EL (cell line): ENCODE results near the gene PTPRT.
"Not testable (repeated sequence)": the region's sequence is repeated elsewhere in the genome, so short reads cannot be mapped to it uniquely, and the experiment has no call there.

Source experiments
- DNase-seq: peaks from one replicate; pipeline ENCODE4 v3.0.0-alpha.2; 2016

PTPRT gene

DNA sequence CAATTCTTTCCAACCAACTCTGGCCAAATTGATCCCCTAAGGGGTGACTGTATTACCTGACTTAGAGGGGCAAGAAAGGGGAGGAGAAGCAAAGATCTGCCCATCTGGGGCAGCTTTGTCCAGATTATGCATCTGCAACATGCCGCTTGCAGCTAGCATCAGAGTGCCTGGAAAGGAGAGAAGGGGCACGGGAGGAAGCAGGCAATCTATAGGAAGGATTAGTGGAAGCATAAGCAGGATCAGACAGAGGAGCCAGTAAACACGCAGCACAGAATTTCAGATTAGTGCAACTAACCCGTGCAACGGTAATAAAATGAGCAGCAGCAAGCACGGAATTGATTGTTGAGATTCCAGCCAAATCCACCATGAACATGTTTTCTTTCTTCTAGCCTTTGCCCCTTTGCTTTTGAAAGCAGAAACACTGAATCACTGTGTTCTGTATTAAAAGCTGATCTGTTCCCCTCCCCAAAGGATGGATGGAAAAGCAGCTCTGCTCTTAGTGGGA, 927.9 kb downstream of the PTPRT start:
- DNase-seq, result no peak

DNA sequence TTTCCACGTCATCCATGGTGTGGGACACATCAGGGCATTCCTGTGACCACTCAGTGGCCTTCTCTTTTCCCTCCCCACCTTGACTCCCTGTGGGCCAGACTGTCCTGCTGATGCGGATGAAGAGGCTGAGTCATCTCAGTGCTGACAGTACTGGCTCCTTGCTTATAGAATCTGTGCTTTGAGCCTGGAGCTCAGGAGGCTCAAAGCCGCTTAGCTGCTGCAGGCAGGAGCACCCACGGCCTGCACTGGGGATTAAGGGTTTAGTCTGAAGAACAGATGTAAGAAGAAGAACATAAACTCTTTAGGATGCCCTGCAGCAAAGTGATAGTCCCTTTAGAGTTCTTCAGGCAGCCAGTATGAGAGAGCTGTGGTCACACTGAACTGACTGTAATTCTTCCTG, 929.5 kb downstream of the PTPRT start:
- DNase-seq, result no peak

DNA sequence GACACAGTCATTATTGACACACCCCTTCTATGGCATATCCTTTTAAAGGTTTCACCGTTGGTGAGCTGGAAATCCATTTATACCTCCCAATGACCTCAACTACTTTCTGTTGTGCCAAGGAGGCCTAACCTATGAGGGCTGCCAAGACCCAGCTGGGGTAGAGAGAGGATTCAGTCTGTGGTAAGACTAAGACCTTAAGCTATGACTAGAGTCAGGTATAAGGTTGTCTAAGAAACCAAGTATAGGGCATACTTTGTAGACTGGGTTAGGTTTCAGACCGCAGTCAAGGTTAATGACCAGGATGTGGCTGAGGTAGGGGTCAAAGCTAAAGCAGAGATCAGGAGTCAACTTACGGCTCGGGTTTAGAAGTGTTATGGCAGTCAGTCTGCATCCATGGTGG, 930.3 kb downstream of the PTPRT start:
- DNase-seq, result no peak

DNA sequence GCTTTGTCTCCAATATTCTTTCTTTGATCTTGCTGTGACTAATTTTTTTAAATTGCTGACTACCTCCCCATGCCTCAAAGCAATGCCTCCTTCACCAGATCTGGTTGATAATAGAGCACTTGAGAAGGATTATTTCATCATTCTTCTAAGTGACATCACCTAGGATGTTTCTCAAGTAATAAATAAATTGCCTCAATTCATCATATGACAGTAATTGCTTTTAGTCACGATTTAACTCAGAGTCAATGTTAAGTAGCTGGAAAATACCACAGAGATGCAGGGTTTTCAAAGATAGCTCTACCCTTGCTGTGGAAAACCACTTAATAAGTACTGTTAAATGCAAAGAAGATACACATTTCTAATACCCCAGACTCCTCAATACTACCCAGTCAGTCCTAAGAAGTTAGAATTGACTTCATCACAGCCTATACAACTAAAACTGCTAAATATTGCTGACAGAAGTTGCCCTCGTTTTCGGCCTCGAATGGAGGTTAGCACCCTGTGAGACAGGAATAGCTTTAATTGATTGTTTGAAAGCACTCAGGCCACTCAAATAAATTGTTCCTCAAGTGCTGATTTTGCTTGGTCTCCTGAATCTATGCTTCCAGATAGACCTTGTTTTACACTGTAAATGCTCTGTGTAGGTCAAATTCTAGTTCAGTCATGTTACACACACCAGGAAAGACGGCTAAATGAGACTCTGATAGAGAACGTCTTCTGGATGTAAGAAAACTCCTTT, 931.0 kb downstream of the PTPRT start:
- no peak for DNase-seq

DNA sequence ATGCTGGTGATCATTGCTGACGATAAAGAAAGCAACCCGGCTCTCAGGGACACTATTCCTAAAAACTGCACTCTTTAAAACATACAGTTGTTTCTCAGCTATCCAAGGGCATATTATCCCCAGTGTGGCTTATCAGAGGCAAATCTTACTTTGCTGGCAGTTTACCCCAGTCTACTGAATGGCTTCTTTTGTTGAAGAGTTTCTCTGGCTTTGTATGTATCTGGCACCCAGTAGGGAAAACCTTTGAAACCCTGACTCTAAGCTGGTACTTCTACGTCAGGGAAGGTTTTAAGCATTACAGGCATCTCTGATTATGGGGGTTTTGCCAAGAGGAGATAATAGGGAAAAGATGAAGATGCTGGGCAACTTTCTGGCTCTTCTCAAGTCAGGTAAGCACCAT, 933.9 kb downstream of the PTPRT start:
- DNase-seq, result no peak

DNA sequence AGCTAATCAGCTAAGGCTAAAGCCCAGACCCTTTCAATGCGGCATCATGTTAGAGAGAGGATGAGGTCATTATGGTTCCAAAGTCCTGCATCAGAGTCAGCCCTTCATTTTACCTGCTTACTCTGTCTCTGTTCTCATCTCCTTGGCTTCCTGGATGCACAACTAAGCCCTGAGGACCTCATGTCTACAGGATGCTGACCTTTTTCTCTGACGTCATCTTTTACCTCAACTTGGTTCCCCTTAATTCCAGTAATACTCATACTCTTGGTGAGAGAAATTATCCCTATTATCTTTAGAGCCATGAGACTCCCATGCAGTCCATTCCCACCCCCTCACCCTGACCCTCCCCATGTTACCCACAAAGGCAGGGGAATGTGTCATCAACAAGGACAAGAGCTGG, 935.0 kb downstream of the PTPRT start:
- DNase-seq, result no peak

DNA sequence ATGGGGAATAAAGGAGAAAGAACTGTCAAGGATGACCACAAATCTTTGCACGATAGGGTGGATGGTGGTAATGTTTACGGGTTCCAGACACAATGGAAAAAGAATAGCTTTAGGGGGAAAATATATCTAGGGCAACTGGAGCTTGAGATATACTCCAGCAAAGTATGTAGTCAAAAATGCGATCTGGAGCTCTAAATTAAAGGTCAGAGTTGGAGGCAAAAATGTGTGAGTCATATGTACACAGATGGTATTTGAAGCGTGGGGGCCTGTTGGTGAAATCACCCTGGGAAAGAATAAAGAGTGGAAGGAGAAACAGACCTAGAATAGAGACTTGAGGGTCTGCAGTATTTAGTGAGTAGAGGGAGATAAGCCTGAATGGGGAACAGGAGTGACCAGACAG, 937.6 kb downstream of the PTPRT start:
- no peak for DNase-seq

DNA sequence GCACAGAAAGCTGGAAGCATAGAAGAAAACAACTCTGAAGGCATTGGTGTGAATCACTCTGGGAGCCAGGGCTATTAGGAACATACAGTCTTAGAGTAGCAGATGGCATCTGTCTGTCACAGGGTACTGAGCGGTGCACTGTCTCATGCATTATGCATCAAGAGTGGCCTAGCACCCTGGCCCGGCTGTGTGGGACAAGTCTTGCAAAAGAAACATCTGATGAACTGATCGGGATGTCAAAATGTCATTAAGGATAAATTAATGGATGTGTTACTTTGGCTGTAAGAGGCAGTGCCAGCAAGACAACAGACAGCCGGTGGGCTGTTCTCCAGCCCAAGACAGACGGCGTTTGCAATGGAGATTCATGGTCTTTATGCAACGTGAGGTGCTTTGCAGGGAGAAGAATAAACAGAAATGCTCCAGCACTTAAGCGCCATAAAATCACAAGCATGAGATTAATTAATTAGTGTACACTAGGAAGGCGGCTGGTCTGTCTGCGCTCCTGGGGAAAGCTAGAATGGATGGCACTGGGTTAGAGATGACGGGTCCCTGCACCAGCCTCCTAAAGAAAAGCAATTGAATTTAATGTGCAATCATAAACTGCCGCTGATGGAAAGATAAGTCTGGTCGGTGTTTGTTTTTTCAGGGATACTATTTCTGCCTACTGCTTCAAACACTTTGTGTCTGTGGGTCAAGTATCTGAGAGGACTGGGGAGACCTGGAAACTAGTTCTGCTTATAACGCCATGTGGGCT, 970.9 kb downstream of the PTPRT start:
- DNase-seq, result no peak

DNA sequence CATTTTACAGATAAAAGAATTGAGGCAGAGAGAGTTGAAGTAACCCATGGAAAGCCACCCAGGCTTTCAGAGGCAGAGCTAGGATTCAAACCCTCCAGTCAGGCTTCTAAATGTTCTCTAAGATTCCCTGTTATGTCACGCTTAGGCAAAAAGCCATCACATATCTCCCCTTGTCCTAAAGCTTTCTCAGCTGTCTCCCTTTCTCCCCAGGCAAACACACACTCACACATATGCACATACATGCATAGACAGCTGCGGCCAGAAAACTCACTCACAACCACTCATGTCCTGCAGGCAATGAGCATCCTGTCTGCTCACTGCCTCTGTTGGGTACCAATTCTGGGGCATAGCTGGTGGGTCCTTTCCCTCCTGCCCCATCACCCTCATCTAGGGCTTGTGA, 975.6 kb downstream of the PTPRT start:
- no peak for DNase-seq

DNA sequence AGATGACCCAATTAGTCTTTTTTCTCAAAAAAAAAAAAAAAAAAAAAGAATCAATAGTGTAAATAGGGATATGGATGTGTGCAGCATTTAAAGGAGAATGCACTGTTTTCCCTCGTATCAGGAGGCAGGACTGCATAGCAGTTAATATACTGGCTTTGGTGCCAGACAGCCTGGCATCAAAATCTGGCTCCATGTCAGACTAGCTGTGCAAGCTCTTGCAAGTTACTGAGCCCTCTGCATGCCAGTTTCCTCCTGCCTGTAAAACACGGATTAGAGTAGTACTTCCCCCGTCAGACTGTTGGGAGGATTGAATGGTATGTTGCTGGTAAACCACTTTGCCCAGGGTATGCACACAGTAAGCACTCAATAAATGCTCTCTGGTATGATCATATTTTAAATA, 977.3 kb downstream of the PTPRT start:
- no peak for DNase-seq

DNA sequence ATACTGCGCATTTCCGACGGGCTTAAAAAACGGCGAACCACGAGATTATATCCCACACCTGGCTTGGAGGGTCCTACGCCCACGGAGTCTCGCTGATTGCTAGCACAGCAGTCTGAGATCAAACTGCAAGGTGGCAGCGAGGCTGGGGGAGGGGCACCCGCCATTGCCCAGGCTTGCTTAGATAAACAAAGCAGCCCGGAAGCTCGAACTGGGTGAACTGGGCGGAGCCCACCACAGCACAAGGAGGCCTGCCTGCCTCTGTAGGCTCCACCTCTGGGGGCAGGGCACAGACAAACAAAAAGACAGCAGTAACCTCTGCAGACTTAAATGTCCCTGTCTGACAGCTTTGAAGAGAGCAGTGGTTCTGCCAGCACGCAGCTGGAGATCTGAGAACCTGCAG, 983.1 kb downstream of the PTPRT start:
- DNase-seq, result not testable (repeated sequence)

DNA sequence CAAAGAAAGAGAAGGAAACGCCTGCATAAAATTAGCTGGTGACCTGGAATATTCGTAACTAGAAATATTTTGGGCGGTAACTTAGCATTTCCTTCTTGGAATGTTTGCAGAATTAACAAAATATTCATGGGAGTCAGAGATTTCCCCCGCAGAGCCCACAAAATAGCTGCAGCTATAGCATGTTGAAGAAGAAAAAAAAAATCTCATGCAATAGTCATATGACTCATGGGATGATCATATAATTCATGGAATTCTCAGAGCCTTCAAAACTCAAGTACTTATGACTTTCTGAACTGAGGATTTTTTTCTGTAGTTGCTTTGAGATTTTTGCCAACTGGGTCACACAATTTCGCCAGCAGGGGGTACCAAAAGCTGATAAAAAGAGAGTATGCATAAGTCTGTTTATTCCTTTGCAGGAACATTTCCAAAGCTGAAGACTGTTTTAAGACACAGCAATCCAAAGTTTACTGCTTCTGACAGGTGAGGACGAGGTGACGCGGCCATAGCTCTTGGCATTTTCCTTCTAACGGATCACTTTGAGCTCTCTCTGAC, 985.5 kb downstream of the PTPRT start:
- no peak for DNase-seq

DNA sequence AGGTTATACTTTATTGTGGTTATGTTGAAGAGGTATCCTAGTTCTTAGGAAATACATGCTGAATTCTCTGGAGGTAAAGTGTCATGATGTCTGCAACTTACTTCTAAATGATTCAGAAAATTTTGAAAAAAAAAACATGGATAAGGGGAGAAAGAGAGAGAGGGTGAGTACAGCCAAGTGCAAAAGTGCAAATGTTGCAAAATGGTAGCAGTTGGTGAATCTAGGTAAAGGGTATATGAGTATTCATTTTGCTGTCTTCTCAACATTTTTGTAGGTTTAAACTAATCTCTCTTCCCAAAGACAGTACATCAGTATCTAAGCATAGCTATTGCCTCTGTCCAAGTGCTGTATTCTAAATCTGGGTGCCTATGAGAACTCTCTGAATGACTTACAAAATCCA, 992.1 kb downstream of the PTPRT start:
- no peak for DNase-seq

DNA sequence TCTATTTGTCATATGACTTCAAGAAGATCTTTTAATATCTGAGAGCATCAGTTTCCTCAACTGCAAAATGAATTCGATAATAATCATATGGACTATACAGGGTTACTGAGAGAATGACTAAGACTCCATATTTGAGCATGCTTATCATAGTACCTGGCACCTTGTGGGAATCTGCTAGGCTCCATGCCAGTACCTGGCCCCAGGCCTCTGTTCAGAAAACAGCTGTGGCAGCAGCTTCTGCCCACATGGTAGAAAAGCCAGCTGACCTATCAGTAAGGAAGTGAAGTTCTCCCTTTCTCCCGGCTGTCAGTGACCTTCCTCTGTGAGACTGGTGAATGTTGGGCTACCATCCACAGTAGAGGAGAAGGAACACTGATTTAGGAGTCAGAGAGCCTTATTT, 996.6 kb downstream of the PTPRT start:
- no peak for DNase-seq

DNA sequence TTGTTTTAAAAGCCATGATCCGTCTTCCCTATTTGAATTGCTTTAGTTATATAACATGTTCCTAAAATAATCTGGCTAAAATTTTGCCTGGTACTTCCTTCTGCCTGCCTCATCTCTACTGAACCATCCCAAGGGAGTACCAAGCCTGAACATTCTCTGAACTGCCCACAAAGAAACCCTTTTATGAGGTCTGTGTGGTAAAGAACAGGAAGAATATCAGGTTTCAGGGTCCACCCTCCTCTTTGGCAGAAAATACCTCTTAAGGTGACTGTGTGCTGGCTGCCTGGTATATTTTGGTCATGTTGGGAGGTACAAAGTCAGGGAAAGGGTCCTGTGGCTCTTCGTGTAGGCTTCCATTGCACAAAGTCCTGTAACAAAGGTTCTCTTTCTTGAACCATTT, 997.4 kb downstream of the PTPRT start:
- no peak for DNase-seq

DNA sequence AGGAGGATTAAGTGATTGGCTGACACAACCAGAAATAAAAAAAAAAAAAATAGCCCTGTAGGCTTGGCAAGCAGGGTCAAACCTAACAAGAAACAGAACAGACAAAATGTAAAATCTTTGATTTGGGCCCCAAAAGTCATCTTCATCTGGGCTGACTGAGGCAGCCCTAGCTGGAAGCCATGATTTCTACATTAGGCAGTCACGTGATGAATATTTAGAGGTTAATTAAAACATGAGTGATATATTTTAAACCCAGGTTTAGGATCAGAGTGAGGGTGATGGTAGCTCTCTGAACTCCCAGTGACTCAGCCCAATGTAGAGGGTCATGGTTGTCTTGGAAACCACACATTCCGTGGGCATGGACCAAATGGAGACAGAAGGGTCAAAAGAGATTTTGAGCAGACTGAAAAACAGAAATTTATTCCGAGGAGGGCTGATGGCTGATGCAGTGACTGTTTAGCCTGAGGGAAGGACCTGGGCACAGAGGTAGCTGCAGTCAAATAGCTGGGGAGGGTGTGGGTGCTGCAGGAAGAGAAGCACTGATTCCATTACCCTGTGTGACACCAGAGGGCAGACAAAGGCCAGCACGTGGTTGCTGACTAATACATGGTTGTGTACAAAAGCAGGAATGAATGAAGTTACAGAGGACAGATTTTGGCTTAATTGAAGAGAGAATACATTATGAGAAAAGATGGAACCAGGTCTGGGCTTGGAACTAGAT, 998.4 kb downstream of the PTPRT start:
- no peak for DNase-seq

DNA sequence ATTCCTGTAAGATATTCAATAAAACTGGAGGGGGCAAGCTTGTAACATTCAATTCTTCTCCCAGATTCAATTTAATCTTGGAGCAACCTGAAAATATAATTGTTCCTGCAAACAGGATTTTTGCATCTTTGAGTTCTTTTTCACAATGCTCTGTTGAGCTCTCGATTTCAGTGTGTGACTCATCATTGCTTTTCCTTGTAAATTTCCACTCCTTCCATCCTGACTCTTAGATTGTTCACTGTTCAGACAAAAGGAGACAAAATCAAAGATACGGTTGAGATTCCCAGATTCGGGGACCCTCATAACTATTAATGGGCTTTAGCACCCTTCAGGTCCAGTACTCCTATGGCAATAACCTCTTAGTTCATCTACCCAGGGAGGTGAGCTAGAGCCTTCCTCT, 999.6 kb downstream of the PTPRT start:
- no peak for DNase-seq

DNA sequence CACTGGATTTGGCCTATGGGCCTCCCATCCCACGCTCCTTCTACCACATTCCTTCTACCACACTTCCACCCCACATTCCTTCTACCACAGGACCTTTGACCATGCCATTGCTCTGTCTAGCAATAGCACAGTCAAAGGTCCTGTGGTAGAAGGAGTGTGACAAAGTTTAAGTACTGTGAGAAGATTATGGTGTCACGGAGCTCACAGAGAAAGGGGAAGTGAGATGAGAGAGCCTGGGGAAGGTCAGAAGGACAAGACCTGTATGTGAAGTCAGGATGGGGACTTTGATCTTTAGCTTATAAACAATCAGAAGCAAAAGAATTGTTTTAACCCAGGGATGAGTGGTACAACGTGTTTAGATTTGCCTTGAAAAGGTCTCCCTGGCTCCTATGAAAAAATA, 1003.4 kb downstream of the PTPRT start:
- no peak for DNase-seq

DNA sequence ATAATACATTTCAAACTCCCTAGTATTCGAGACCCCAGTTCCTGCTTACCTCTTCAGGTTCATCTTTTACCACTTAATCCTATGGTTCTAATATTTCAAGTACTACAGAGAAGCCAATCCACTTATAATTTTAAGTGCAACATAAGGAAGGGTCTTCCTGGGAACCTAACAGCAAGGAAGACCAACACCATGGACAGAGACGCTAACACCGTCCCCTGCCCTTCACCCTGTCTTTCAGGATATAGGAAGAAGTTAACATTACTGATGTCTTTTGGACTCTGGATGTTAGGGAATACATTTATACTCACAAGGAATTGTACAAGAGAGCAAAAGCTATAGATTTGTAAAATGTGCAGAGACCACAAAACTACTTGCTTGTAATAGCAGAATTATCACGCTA, 1006.6 kb downstream of the PTPRT start:
- DNase-seq, result no peak

DNA sequence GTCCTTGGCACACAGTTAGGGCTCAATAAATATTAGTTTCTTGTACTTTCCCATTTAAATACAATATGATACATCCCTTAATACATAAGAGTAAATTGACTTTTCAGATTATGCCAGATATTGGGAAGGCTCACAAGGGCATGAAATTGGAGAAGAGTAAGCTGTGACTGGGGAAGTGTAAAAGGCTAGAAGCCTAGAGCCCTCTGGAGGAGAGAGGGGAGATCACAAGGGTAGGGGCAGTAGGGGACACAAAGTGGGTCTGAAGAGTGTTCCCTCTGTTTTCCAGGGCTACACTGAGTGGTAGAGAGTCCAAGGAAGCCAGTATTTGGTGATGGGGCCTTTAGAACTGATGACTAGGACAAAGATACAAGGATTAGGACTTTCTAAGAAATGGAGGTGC, 1008.6 kb downstream of the PTPRT start:
- no peak for DNase-seq

DNA sequence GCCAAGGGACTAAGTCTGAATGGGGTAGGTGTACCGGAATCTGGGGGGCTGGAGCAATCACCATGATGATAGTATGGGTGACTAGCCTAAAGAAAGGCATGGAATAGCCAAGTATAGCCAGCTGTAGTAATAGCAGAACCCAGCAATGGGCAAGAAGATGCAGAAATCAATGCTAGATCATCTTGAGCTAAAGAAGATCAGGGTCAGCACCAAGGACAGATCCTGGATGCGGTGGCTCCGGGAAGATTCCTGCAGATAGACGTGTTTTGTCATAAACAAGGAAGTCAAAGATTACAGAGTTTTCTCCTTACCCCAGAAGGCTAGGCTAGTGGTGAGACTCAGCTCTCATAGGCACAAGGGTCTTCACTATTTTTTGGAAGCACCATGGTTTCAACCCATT, 1009.9 kb downstream of the PTPRT start:
- DNase-seq, result no peak

DNA sequence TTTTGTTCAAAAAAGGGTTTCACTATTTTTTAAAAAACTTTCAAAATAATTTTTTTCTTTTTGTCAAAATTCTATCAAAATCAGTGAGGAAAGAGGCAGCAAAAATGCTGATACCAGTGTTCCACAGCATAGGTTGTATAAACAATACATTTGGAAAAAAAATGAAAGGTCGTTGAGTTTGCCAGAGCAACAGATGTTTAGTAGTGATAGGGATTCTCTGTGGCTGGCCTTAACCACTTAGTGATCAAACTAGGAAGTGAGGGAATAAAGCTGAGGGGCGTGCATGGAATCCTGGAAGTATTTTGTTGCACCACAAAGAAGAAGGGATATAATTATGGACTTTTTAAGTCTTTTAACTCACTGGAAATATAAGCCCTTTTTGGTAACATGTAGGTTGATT, 1016.3 kb downstream of the PTPRT start:
- no peak for DNase-seq

DNA sequence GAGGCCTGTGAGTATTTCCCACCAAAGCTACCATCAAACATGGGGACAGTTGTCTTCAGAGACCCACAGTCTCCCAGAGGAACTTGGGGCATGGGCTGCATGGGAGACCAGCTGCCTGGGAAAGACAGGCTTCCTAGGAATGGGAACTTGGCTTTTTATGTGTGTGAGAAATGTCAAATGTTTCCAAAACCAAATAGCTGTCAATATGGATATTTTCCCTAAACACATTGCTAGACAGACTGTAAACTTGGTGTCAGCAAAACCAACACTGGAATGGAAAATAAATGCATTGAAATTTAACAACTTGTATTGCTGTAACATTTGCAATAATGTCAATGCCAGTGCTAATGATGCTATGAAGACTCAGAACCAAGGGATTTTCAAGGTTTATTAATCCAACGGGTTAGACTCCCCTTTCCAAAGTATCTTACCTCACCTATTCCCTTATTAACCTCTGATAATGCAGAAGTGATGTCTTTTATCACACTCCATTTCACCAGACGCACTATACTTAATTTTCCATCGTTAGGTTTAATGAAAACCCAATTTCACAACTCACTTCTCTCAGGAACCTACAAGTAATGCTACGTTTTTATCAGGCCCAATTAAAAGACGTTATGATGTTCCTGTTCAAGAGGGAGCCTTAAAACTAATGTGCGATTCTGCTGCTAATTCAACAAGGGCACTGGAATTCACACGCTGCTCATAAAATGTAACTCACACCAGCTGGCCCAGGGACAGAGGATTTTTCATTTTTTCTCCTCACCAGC, 1025.4 kb downstream of the PTPRT start:
- DNase-seq, result no peak
